Activated CD8-positive, alpha-beta memory T cell treated with anti-CD3 and anti-CD28 coated beads, Interleukin-2, amount 50 U/mL, for 24 hours (primary cell): ENCODE data around the gene ARHGEF28.

ENCODE experiments used
- DNase-seq: peaks from one replicate; pipeline ENCODE4 v3.0.0-alpha.2; 2020; ENCODE audit errors: extremely low read depth

The ARHGEF28 gene

GRCh38 chr5:73815631-73816030 lies 189.6 kb downstream of the ARHGEF28 start:
- no peak for DNase-seq

- DNase-seq, result no peak
These were observed 190.8 kb downstream of the ARHGEF28 start for GRCh38 chr5:73816656-73817420.

DNA sequence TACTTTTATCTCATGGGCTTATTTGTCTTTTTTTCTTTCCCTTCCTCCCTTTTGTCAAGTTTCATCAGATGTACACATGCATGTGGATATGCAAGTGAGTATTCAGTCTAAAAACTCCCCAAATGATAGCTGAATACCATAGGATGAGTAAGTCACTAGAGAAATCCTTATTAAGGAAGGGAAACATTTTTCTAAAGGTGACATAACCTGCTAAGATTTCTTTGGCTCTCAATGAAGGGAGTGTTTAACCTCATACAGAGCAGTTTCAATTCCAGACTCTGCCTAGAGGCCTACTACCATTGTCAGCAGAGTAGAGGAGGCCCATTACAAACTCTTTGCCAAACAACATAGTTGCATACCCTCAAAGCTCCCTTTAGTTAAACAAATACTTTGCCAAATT lies 192.4 kb downstream of the ARHGEF28 start:
- no peak for DNase-seq

DNA sequence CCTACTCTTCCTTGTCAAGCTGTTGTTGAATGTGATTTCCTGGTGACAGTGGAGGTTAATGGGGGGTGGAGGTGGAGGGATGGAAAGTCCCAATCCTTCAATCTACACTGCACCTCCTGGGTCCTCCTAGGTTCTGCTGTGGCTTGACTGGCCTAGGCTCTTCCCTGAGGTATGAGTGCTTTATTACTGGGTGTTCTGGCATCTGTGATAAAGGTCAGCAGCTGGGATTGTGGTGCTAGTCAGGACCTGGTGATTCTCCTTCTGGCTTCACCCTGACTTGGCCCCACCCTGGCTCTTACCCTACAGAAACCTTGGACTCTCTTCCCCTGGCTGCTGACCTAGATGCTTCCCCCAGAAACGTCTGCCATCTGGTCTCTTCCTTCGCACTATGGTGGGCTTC lies 194.3 kb downstream of the ARHGEF28 start:
- DNase-seq, result no peak

- no peak for DNase-seq
These were observed 195.0 kb downstream of the ARHGEF28 start for GRCh38 chr5:73821003-73821402.

DNA sequence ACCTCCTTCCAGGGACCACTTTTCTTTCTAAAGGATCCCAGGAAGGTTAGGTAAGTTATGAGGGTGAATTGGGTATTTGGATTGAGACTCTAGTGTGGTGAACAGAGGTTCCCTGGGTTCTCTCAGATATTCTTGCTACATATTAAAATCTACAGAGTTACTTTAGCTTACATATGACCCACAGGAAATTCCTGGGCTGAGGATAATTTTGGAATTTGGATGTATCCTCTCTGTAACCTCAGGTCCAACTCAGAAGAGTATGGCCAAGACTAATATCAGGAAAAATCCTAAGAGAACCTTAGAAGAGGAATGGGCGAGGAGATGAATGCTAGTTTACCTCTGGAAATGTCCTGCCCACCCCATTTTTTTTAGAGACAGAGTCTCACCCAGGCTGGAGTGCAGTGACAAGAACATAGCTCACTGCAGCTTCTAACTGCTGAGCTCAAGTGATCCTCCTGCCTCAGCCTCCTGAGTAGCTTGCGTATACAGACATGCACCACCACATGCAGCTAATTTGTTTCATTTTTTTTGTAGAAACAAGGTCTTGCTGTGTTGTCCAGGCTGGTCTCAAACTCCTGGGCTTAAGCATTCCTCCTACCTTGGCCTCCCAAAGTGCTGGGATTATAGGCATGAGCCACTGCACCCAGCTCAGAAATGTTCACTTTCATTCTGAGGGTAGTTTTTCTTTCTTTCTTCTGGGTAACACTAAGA lies 196.4 kb downstream of the ARHGEF28 start:
- no peak for DNase-seq

- DNase-seq, result no peak
These were observed 197.0 kb downstream of the ARHGEF28 start for GRCh38 chr5:73822989-73823339.

GRCh38 chr5:73823508-73823925 lies 197.5 kb downstream of the ARHGEF28 start:
- DNase-seq, result no peak

- DNase-seq, result no peak
These were observed 199.2 kb downstream of the ARHGEF28 start for GRCh38 chr5:73825199-73825598.

- no peak for DNase-seq
These were observed 199.7 kb downstream of the ARHGEF28 start for GRCh38 chr5:73825736-73826135.

- no peak for DNase-seq
These were observed 200.5 kb downstream of the ARHGEF28 start for GRCh38 chr5:73826301-73827105.

- DNase-seq, result no peak
These were observed 201.1 kb downstream of the ARHGEF28 start for GRCh38 chr5:73827106-73827450.

GRCh38 chr5:73828465-73828864 lies 202.5 kb downstream of the ARHGEF28 start:
- DNase-seq, result no peak

GRCh38 chr5:73830646-73831045 lies 204.7 kb downstream of the ARHGEF28 start:
- no peak for DNase-seq

DNA sequence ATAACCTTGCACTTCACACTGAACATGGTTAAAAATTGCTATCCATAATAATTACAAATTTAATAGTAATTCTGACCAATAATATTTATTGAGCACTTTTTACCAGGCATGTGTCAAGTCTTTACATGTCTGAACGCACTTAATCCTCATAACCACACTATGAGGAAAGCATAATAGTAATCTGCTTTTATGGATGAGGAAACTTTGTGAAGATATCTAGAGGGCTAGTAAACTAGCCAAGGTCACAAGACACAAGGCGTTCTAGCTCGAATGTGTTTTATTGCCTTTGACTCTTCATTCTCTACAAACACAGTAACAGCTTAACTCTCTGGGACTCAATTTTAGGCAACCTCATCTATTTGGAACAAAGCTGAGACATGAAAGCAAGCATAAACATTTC lies 205.1 kb downstream of the ARHGEF28 start:
- no peak for DNase-seq

- DNase-seq, result no peak
These were observed 208.7 kb downstream of the ARHGEF28 start for GRCh38 chr5:73834693-73835092.

GRCh38 chr5:73835726-73836125 lies 209.7 kb downstream of the ARHGEF28 start:
- DNase-seq, result no peak

GRCh38 chr5:73836607-73837006 lies 210.6 kb downstream of the ARHGEF28 start:
- no peak for DNase-seq

GRCh38 chr5:73838901-73839300 lies 212.9 kb downstream of the ARHGEF28 start:
- DNase-seq, result no peak

- DNase-seq, result no peak
These were observed 215.6 kb downstream of the ARHGEF28 start for GRCh38 chr5:73841641-73842040.

DNA sequence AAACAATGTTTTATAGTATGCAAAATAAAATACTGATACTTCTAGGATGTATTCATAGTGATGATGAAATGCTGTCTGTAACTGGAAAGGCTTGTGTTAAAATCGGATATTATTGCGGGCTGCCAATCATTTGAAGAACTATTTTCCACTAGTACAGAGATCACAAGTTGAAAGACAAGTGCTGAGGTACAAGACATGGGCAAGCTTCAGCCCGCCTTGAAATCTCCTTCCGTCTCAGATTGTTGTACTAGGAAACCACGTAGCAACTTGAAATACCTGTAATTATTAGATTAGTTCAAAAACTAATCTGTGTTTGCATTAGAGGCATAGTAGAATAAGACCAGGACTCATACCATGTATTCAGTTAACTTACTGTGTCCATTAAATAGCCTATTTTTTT lies 218.2 kb downstream of the ARHGEF28 start:
- no peak for DNase-seq

GRCh38 chr5:73851471-73852181 lies 225.6 kb downstream of the ARHGEF28 start:
- no peak for DNase-seq
